DMS53 treated with DMSO at 0.1 percent for 48 hours (cell line): Measurements from ENCODE around the gene TMEM44.
"Not testable (repeated sequence)": the region's sequence is repeated elsewhere in the genome, so short reads cannot be mapped to it uniquely, and the experiment has no call there.

Experiments used
- DNase-seq: peaks from one replicate; lab custom pipeline; 2025; ENCODE audit not compliant: unreplicated experiment; lab: John Stamatoyannopoulos, UW

Gene TMEM44

DNA sequence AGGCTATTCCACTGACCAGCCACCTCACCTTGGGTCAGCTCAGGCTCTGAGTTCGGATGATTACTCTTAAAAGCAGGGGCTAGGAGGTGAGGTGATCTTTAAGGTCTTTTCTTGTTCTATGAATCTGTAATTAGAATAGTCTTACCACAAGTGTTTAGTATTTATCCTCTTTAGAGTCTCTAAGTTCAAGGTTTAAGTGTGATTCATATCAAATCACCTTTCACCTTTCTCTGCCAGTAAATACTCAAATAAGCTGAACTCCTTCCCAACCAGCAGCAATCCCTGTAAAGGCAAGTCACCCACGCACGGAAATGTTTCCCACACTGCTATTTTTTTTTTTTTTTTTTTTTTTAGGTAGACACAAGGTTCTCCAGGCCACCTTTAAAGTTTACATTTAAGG lies 14.5 kb upstream of the TMEM44 start:
- no peak for DNase-seq

DNA sequence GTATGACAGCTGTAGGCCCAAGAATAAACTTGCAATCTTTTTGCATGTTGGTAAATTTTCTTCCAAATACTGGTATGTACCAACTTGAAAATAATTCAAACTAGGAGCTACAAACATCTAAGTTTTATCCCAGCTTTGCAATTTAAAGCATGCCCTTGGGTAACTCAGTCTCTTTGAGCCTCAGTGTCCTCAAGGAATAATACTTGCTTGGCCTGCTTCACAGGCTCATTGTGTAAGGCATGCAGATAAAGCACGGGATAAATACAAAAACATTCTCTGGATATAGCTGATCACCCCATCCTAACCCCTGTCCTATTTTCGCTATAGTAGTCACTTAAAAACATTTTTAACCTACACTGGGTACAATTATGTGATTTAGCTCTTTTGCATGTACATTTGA lies 9.6 kb upstream of the TMEM44 start:
- DNase-seq = no peak

GRCh38 chr3:194640829-194641228 lies 7.6 kb upstream of the TMEM44 start:
- no peak for DNase-seq

DNA sequence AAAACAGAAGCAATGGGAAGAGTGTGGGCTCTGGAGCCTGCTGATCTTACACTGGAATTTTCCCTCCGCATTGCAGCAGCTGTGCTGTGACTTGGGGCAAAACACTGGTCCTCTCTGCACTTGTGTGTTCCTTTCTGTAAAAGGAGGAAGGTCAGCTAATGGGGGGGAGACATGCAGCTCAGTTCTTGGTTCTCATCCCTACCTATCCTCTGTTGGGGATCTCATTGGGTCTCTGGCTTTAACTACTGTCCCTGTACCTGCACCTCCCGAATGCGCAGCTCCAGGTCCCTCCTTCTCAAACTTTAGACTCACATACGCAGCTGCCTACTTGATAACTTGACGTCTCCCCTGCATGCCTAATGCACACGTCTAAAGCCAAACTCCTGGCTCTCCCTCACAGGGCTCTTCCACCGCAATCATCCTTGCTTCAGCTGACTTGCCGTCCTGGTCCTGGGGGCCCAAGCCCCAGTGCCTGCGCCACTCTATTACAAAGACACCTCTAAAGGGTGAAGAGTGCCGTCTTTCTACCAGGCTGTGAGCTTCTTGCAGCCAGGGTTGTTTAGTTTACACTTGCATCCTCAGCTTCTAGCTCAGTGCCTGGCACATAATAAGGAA lies 5.9 kb upstream of the TMEM44 start:
- DNase-seq = no peak

- no peak for DNase-seq
Observed at GRCh38 chr3:194637541-194638400, 4.6 kb upstream of the TMEM44 start.

DNA sequence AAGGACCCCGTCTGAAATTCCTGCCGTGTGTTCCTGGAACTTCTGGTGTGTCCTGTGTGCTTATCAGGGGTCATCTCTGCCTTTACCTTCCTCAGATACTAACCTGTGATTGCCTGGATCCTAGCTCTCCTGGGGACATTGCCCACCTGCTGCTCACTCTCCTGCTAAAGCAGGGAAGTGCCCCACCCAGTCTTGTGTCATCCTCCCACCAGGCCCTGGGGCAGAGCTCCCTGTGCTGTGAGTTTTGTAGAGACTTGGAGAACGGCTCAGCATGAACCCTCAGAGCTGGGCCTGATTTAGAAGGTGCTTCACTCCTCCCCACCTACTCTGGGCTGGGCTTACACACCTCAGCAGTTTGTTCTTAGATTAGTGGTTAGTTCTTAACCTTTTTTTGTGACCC lies 3.8 kb upstream of the TMEM44 start:
- no peak for DNase-seq

GRCh38 chr3:194632809-194633348 lies 340 bp downstream of the TMEM44 start:
- DNase-seq = peak; percentile 35

DNA sequence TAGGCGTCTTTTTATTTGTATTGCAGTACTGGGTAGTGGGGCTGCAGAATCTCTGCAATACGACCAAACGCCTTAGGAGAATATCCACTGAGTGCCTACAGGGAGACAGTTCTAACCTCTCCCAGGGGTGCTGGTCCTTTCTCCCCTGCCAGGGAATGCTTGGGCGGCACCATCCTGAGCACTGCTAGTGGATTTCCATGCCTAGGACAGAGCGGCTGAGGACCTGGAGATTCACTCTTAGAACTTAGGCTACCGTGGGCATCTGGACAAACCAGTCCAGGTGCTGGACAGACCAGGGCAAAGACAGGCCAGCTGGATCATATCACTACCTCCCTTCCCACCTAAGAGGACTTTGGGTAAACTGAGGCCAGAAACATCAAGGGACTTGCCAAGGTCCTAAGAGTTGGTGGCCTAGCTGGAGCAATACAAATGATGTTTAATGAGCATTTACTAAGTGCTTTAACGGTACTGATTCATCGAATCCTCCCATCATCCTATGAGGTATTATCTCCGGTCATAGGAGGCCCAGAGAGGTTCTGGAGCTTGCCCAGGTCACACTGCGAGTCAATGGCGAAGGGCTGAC lies 902 bp downstream of the TMEM44 start:
- no peak for DNase-seq

DNA sequence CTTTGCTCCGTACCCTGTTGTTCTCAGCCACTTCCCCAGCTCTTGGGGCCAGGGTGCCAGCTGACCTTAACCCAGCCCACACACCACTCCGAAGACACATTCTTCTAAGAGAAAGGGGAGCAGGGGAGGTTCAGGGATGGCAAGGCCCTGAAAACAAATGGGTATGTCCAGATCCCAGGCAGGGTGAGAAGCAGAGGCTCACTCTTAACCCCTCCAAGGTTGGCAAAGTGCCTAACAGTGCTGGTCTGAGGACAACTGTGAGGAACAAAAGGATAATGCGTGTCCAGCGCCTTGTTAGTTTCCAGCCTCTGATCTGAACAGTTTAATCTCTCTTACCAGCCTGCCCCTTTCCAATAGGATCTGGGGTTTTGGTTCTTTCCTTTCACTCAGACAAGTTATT lies 1.5 kb downstream of the TMEM44 start:
- DNase-seq = no peak

GRCh38 chr3:194630681-194631080 lies 2.5 kb downstream of the TMEM44 start:
- not testable (repeated sequence) for DNase-seq

DNA sequence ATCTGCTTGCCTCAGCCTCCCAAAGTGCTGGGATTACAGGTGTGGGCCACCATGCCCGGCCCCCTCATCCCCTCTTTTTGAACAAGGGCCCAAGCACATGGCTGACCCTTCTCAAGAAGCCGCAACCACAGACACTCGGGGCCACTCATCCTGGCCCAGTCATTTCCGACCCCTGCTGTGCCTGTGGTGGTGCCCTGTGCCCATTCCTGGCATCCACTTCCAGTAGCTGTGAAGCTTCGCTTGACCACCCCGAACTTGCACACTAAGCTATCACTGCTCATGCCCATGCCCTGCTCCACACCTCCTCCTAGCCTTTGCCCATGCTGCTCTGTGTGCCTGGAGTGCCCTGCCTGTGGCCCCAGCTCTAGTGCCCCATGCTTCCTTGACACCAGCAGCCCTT lies 8.3 kb downstream of the TMEM44 start:
- DNase-seq = no peak

DNA sequence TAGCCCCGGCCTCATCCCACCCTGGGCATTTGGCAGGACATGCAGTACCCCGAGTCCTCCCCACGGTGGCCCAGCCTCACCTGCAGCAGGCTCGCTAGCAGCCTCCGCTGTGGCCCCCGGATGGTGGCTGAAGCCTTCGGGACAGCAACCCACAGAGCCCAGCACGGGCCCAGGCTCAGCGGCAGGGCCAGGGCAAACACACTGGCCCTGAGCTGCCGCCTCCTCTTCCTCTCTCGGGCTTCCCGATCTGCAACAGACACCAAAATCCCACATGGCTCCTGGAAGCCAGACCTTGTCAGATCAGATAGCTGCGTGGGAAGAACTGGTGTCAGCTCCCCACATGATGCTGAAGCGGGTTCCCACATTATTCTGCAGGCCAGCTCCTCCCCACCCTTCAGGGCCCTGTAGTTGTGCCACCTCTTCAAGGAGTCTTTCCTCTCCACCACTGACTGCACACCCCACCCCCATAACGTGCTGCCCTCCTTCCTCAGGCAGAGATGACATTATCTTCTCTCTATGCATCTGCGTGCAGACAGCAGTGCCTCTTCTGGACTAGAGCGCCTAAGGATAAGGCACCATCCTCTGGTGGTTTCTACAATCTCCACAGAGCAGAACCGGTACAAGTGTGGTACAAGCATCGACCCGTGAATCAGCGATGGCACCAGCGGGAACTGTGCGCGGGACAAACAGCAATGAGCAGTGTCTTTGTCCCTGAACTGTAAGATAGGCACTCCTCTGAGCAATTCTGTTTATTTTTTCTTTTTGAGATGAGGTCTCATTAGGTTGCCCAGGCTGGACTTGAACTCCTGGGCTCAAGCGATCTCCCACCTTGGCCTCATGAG lies 9.5 kb downstream of the TMEM44 start:
- DNase-seq = no peak

GRCh38 chr3:194622621-194623340 lies 10.4 kb downstream of the TMEM44 start:
- no peak for DNase-seq

GRCh38 chr3:194621947-194622346 lies 11.3 kb downstream of the TMEM44 start:
- no peak for DNase-seq

DNA sequence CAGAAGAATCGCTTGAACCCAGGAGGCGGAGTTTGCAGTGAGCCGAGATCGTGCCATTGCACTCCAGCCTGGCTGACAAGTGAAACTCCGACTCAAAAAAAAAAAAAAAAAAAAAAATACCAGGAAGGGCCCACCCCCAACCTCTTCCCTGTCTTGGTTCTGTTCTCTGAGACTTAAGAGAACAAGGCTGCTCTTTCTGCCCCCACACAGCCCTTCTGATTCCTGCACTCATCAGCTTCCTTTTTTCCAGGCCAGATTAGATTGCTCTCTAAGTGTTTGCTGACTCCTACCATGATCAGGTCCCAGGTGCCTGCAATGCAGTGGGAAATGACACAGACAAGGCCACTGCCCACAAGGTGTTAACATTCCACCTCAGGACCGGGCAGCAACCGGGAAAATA lies 13.0 kb downstream of the TMEM44 start:
- no peak for DNase-seq

- no peak for DNase-seq
Observed at GRCh38 chr3:194619741-194620140, 13.5 kb downstream of the TMEM44 start.

- DNase-seq = no peak
Observed at GRCh38 chr3:194618858-194619608, 14.2 kb downstream of the TMEM44 start.

GRCh38 chr3:194617827-194618226 lies 15.4 kb downstream of the TMEM44 start:
- DNase-seq = no peak

- no peak for DNase-seq
Observed at GRCh38 chr3:194617143-194617671, 16.0 kb downstream of the TMEM44 start.
